GM18867 (cell line): ENCODE results near the gene IMMP2L.

Experiments used
- ATAC-seq: cut with Tn5 transposase; IDR thresholded peaks from one replicate; pipeline ENCODE4 v1.9.1; 2021; ENCODE audit warnings: mild to moderate bottlenecking, moderate library complexity; ENCODE audit not compliant: unreplicated experiment

The IMMP2L gene

GRCh38 chr7:111408724-111409123 is 153.6 kb downstream of the IMMP2L start:
- no peak for ATAC-seq

- ATAC-seq: no peak
These were observed 155.0 kb downstream of the IMMP2L start for GRCh38 chr7:111407258-111407657.

GRCh38 chr7:111405621-111406020 is 156.7 kb downstream of the IMMP2L start:
- no peak for ATAC-seq

- no peak for ATAC-seq
These were observed 160.8 kb downstream of the IMMP2L start for GRCh38 chr7:111401516-111401915.

GRCh38 chr7:111400088-111400487 is 162.2 kb downstream of the IMMP2L start:
- ATAC-seq: no peak

GRCh38 chr7:111394891-111395290 is 167.4 kb downstream of the IMMP2L start:
- no peak for ATAC-seq

GRCh38 chr7:111393011-111393754 is 169.1 kb downstream of the IMMP2L start:
- ATAC-seq: no peak

GRCh38 chr7:111392294-111392693 is 170.0 kb downstream of the IMMP2L start:
- no peak for ATAC-seq

GRCh38 chr7:111390000-111390399 is 172.3 kb downstream of the IMMP2L start:
- no peak for ATAC-seq

- peak; percentile 91 for ATAC-seq
These were observed 173.4 kb downstream of the IMMP2L start for GRCh38 chr7:111388912-111389311.

- no peak for ATAC-seq
These were observed 174.3 kb downstream of the IMMP2L start for GRCh38 chr7:111388016-111388415.

- no peak for ATAC-seq
These were observed 178.0 kb downstream of the IMMP2L start for GRCh38 chr7:111384065-111384891.

GRCh38 chr7:111383133-111383532 is 179.2 kb downstream of the IMMP2L start:
- no peak for ATAC-seq

- ATAC-seq: no peak
These were observed 180.7 kb downstream of the IMMP2L start for GRCh38 chr7:111381590-111381989.

- no peak for ATAC-seq
These were observed 181.3 kb downstream of the IMMP2L start for GRCh38 chr7:111380945-111381344.

GRCh38 chr7:111374027-111374426 is 188.3 kb downstream of the IMMP2L start:
- no peak for ATAC-seq

- ATAC-seq: no peak
These were observed 190.9 kb downstream of the IMMP2L start for GRCh38 chr7:111371437-111371836.

- no peak for ATAC-seq
These were observed 192.3 kb downstream of the IMMP2L start for GRCh38 chr7:111370002-111370401.

- ATAC-seq: no peak
These were observed 193.8 kb downstream of the IMMP2L start for GRCh38 chr7:111368381-111369065.

- ATAC-seq: no peak
These were observed 197.9 kb downstream of the IMMP2L start for GRCh38 chr7:111364413-111364812.

- no peak for ATAC-seq
These were observed 199.2 kb downstream of the IMMP2L start for GRCh38 chr7:111363099-111363498.
